ENCODE data around the gene C11orf24. TPM values are rescaled to one million over a fixed set of nuclear protein-coding genes. Genes with fewer than 3 reads are reported as not detected.

C11orf24 gene
- total RNA-seq, 2 donors from 2014 or later = 10.5 to 11.6 TPM

GRCh38 chr11:68229601-68230000 lies 42.2 kb downstream of the C11orf24 start:
- Mint-ChIP-seq H3K27me3 (peaks cover 11% of the 10 kb centered on the region), H3K36me3 (ENCODE audit: low read depth) (peaks cover 8% of the 10 kb centered on the region)

GRCh38 chr11:68226421-68226820 lies 45.4 kb downstream of the C11orf24 start:
- H3K27ac Mint-ChIP-seq = no peak overlapping the region
- DNase-seq (no peak), ATAC-seq (no peak)
- H3K27me3 Mint-ChIP-seq = no peaks in the 10 kb centered on the region
- H3K36me3 Mint-ChIP-seq (ENCODE audit: low read depth) = no peaks in the 10 kb centered on the region
- H3K4me3 Mint-ChIP-seq = no peak overlapping the region
- no peaks in the 10 kb centered on the region for H3K9me3 ChIP-seq (ENCODE audit: control insufficient read depth, low read length, poor library complexity, severe bottlenecking)
- H3K4me1 Mint-ChIP-seq = peaks cover 7% of the 10 kb centered on the region

More at GRCh38 chr11:68229601-68230000, 42.2 kb downstream of the C11orf24 start:
- DNase-seq (no peak), ATAC-seq (no peak)
- no peak overlapping the region for H3K27ac Mint-ChIP-seq
- H3K4me1 Mint-ChIP-seq = peaks cover 3% of the 10 kb centered on the region
- no peaks in the 10 kb centered on the region for H3K9me3 ChIP-seq (ENCODE audit: control insufficient read depth, low read length, poor library complexity, severe bottlenecking)
- no peak overlapping the region for H3K4me3 Mint-ChIP-seq

- Mint-ChIP-seq H3K36me3 (ENCODE audit: low read depth) (no peaks in the 10 kb centered on the region), H3K4me3 (no peak overlapping the region), H3K4me1 (peaks cover 8% of the 10 kb centered on the region), H3K27ac (no peak overlapping the region), H3K27me3 (no peaks in the 10 kb centered on the region)
- H3K9me3 ChIP-seq (ENCODE audit: control insufficient read depth, low read length, poor library complexity, severe bottlenecking) = no peaks in the 10 kb centered on the region
- ATAC-seq (no peak), DNase-seq (no peak)
Measured at GRCh38 chr11:68224606-68225005, 47.2 kb downstream of the C11orf24 start.

GRCh38 chr11:68223275-68223674 lies 48.5 kb downstream of the C11orf24 start:
- Mint-ChIP-seq H3K4me3 (no peak overlapping the region), H3K27ac (no peak overlapping the region), H3K36me3 (ENCODE audit: low read depth) (no peaks in the 10 kb centered on the region), H3K4me1 (peaks cover 10% of the 10 kb centered on the region), H3K27me3 (no peaks in the 10 kb centered on the region)
- no peak for ATAC-seq
- DNase-seq = no peak
- H3K9me3 ChIP-seq (ENCODE audit: control insufficient read depth, low read length, poor library complexity, severe bottlenecking) = no peaks in the 10 kb centered on the region

GRCh38 chr11:68221406-68221805 lies 50.4 kb downstream of the C11orf24 start:
- H3K4me1 Mint-ChIP-seq = peaks cover 10% of the 10 kb centered on the region
- ATAC-seq (no peak), DNase-seq (no peak)
- H3K9me3 ChIP-seq (ENCODE audit: control insufficient read depth, low read length, poor library complexity, severe bottlenecking) = no peaks in the 10 kb centered on the region
- H3K36me3 Mint-ChIP-seq (ENCODE audit: low read depth) = no peaks in the 10 kb centered on the region
- H3K4me3 Mint-ChIP-seq = no peak overlapping the region
- H3K27ac Mint-ChIP-seq = no peak overlapping the region
- H3K27me3 Mint-ChIP-seq = no peaks in the 10 kb centered on the region

- H3K27ac Mint-ChIP-seq = no peak overlapping the region
- DNase-seq (no peak), ATAC-seq (no peak)
- no peaks in the 10 kb centered on the region for H3K9me3 ChIP-seq (ENCODE audit: control insufficient read depth, low read length, poor library complexity, severe bottlenecking)
- peaks cover 5% of the 10 kb centered on the region for H3K27me3 Mint-ChIP-seq
- H3K4me1 Mint-ChIP-seq = peaks cover 23% of the 10 kb centered on the region
- H3K4me3 Mint-ChIP-seq = no peak overlapping the region
- H3K36me3 Mint-ChIP-seq (ENCODE audit: low read depth) = no peaks in the 10 kb centered on the region
Measured at GRCh38 chr11:68216171-68216938, 55.4 kb downstream of the C11orf24 start.

- H3K9me3 ChIP-seq (ENCODE audit: control insufficient read depth, low read length, poor library complexity, severe bottlenecking) = no peaks in the 10 kb centered on the region
- Mint-ChIP-seq H3K4me3 (peak overlapping the region; percentile 87), H3K4me1 (peaks cover 28% of the 10 kb centered on the region), H3K36me3 (ENCODE audit: low read depth) (no peaks in the 10 kb centered on the region), H3K27me3 (peaks cover 5% of the 10 kb centered on the region), H3K27ac (peak overlapping the region; percentile 83)
- ATAC-seq (no peak), DNase-seq (no peak)
Measured at GRCh38 chr11:68215524-68216170, 56.1 kb downstream of the C11orf24 start.

- Mint-ChIP-seq H3K27me3 (peaks cover 5% of the 10 kb centered on the region), H3K4me3 (peak overlapping the region; percentile 87), H3K27ac (peak overlapping the region; percentile 83), H3K36me3 (ENCODE audit: low read depth) (no peaks in the 10 kb centered on the region), H3K4me1 (peaks cover 31% of the 10 kb centered on the region)
- no peak for DNase-seq
- no peaks in the 10 kb centered on the region for H3K9me3 ChIP-seq (ENCODE audit: control insufficient read depth, low read length, poor library complexity, severe bottlenecking)
- ATAC-seq = no peak
Measured at GRCh38 chr11:68215087-68215445, 56.7 kb downstream of the C11orf24 start.

GRCh38 chr11:68214173-68215086 lies 57.3 kb downstream of the C11orf24 start:
- DNase-seq (peak in 1 of 3 donors; percentile 20), ATAC-seq (no peak)
- peaks cover 5% of the 10 kb centered on the region for H3K27me3 Mint-ChIP-seq
- H3K4me1 Mint-ChIP-seq = peaks cover 29% of the 10 kb centered on the region
- H3K9me3 ChIP-seq (ENCODE audit: control insufficient read depth, low read length, poor library complexity, severe bottlenecking) = no peaks in the 10 kb centered on the region
- H3K27ac Mint-ChIP-seq = peak overlapping the region; percentile 83
- no peaks in the 10 kb centered on the region for H3K36me3 Mint-ChIP-seq (ENCODE audit: low read depth)
- peak overlapping the region; percentile 87 for H3K4me3 Mint-ChIP-seq

GRCh38 chr11:68213555-68214172 lies 58.1 kb downstream of the C11orf24 start:
- peaks cover 5% of the 10 kb centered on the region for H3K27me3 Mint-ChIP-seq
- no peaks in the 10 kb centered on the region for H3K36me3 Mint-ChIP-seq (ENCODE audit: low read depth)
- DNase-seq (peak; percentile 74 to 77 (median 74)), ATAC-seq (peak; percentile 48)
- peaks cover 35% of the 10 kb centered on the region for H3K4me1 Mint-ChIP-seq
- no peaks in the 10 kb centered on the region for H3K9me3 ChIP-seq (ENCODE audit: control insufficient read depth, low read length, poor library complexity, severe bottlenecking)
- H3K27ac Mint-ChIP-seq = peak overlapping the region; percentile 83
- peak overlapping the region; percentile 82 for H3K4me3 Mint-ChIP-seq

- Mint-ChIP-seq H3K4me1 (peaks cover 40% of the 10 kb centered on the region), H3K4me3 (peak within 1 kb of the TSS; percentile 98), H3K36me3 (ENCODE audit: low read depth) (no peaks in the 10 kb centered on the region), H3K27me3 (peaks cover 5% of the 10 kb centered on the region), H3K27ac (peak within 1 kb of the TSS; percentile 94)
- H3K9me3 ChIP-seq (ENCODE audit: control insufficient read depth, low read length, poor library complexity, severe bottlenecking) = no peaks in the 10 kb centered on the region
- peak in 1 of 3 donors; percentile 43 for DNase-seq
- peak; percentile 18 for ATAC-seq
Measured at GRCh38 chr11:68213135-68213515, 58.6 kb downstream of the C11orf24 start, which contains the start of gene KMT5B. Gene KMT5B (minus strand): TSS chr11:68213296. CDS start chr11:68190076, 23,220 bp downstream.

GRCh38 chr11:68212421-68213134 lies 59.2 kb downstream of the C11orf24 start:
- no peaks in the 10 kb centered on the region for H3K36me3 Mint-ChIP-seq (ENCODE audit: low read depth)
- H3K27me3 Mint-ChIP-seq = peaks cover 5% of the 10 kb centered on the region
- H3K9me3 ChIP-seq (ENCODE audit: control insufficient read depth, low read length, poor library complexity, severe bottlenecking) = no peaks in the 10 kb centered on the region
- DNase-seq (peak; percentile 25 to 53 (median 45)), ATAC-seq (peak; percentile 63)
- peak overlapping the region; percentile 98 for H3K4me3 Mint-ChIP-seq
- H3K4me1 Mint-ChIP-seq = peaks cover 40% of the 10 kb centered on the region
- H3K27ac Mint-ChIP-seq = peak overlapping the region; percentile 94
